Measurements from ENCODE around the gene OR2M5.

GRCh38 chr1:248189026-248189425 is 44.1 kb downstream of the OR2M5 start:
- TF ChIP-seq EP300 (IDR thresholded peaks at IDR 0.05) (no peak), CTCF (IDR thresholded peaks at IDR 0.05) (no peak)
